NCI-H1417 (cell line): ENCODE results near the gene POLA1.

ENCODE experiments used
- DNase-seq, 3 experiments: peaks; one replicate each; lab custom pipeline; 2025; lab: John Stamatoyannopoulos, UW

The POLA1 gene

GRCh38 chrX:24684048-24684447 is 9.7 kb upstream of the POLA1 start:
- no peak for DNase-seq

DNA sequence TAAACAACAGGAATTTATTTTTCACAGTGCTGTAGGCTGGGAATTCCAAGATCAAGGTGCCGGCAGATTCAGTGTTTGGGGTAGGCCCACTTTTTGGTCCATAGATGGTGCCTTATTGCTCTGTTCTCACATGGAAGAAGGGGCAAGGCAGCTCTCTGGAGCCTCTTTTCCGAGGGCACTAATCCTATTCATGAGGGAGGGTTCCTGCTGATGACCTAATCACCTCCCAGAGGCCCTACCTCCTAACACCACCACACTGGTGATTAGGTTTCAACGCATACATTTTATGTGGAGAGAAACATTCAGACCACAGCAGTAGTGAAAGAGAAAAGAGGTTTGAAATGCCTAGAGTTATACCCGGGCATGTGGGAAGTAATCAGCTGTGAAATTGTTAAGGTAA is 1.4 kb upstream of the POLA1 start:
- DNase-seq = no peak

DNA sequence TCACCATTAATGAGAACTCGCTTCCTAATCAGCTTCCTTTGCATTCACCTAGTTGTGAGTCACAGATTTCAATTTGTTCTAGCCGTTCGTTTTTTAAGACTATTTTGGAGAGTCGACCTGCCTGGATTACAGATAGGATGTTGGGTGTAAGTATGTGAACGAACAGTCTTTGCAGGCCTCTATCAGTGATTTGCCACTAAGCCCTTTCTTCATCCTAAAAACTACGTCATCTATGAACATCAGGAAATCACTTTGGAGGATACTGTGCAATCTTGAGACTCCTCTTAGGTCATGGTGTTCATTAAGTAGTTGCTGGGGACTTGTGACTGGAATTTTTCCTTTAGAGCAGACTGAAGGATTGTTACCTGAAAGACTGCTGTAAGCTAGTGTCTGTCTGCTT is 1.1 kb downstream of the POLA1 start:
- DNase-seq = peak in 1 of 3 experiments; percentile 53

GRCh38 chrX:24696294-24696693 is 2.6 kb downstream of the POLA1 start:
- no peak for DNase-seq

DNA sequence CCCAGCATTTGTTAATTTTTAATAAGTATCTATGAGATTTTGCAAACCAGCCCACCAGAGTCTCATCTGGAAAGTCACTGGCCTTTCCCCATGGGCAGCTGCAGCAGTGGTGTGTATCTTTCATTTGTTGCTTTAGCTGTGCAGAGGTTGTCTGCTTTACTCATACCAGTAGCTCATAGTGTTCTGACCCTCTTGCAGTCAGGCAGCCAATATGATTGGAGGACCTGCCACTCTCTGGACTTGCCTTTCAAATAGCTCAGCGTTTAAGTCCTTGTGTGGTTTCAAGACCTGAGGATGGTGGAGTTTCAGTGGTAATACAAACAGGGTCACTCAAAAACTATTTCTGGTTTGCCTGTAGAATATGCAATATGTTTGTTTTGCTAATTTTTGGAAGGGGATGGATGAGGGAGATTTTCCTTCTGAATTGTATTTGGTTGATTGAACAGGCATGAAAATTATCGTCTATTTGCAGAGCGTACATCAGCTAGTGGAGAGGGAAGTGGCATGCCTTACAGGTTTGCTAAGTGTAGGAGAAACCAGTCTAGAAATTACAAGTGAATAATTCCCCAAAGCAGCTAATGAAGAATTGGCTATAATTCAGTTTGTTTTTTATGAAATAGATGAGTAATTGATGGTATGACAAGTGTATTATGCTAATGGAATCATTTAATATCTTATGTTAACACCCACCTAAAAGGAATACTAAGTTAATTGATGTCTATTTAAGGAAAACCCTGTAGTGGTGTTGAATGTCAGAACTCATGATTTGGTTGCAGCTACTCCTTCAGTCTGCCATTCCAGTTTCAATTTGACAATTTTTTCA is 8.9 kb downstream of the POLA1 start:
- DNase-seq = no peak

DNA sequence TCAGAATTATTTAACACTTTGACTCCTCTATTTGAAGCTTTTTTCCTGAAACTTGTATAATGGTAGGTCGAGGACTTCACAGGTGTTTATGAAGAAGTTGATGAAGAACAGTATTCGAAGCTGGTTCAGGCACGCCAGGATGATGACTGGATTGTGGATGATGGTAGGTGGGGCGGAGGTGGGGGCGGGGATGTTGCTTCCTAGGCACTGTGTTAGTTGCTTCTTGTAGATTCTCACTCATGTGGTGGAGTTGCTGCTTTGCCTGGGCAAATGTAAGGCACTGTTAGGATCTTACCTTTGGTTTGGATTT is 9.4 kb downstream of the POLA1 start:
- DNase-seq = no peak

GRCh38 chrX:24718771-24719170 is 25.1 kb downstream of the POLA1 start:
- DNase-seq = no peak

- no peak for DNase-seq
Observed at GRCh38 chrX:24720036-24720435, 26.3 kb downstream of the POLA1 start.

- no peak for DNase-seq
Observed at GRCh38 chrX:24728530-24728929, 34.8 kb downstream of the POLA1 start.

DNA sequence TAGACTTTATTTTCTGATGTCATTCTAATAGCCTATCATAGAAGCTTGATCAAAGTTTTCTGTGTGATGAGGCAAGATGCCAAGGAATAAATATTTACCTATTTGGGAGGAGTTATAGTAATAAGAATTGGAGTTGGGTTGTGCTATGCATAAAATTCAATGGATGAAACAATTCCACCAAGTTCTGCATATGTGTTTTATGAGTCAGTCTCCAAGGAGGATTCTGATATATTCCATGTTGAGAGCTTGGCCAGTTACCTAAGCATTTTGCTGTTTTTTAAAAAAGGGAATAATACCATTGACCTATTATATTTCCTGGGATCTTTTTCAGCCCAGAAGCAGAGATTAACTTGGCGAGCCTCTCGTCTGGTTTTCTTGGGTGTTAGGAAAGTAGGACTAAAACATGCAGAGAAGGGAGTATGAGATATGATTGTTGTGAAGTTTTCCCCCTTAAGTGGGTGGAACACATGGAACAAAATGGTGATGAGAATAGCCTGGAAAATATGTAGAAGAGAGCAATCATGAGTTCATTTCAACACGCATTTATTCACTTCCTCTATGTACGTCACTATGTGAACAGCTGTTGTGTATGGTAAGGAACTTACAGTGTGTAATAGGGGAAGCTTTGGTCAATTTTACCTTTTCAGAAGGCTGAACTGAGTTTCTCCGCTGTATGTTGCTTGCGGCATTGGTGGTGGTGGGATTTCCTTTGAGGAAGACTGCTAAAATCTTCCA is 39.2 kb downstream of the POLA1 start:
- DNase-seq = no peak

- peak in 1 of 3 experiments; percentile 16 for DNase-seq
Observed at GRCh38 chrX:24741330-24741729, 47.6 kb downstream of the POLA1 start.

DNA sequence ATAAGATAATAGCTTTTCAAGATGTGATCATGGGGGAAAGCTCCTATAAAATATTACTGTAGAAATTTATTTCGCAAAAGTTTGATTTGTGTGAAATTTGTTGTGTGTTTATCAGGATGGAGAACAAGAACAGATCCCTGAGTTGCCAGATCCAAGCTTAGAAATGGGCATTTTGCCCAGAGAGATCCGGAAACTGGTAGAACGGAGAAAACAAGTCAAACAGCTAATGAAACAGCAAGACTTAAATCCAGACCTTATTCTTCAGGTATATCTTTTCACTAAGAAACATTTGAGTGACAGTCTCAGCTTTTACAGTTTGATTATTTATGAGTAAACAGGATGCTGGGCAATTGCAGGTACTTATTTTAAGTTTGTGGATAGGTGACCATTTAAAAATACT is 54.5 kb downstream of the POLA1 start:
- no peak for DNase-seq

DNA sequence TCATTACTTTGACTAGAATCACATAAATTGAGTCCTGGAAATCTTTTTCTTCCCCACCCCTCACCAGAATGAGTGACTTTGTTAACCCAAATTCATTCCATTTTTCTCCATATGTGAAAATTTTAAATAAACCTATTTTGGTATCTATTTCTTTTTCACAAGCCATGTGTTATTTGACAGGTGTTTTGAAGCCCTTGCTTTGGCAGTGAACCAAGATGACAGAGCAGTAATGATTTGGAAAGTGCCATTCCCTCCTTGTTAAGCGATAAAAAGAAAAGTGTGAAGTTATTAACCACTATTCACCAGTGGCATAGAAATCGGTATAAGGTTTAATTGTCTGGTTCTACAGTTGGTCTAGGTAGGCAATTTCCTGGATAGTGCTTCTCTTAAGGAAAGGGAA is 66.1 kb downstream of the POLA1 start:
- no peak for DNase-seq

- no peak for DNase-seq
Observed at GRCh38 chrX:24760363-24761000, 66.8 kb downstream of the POLA1 start.

DNA sequence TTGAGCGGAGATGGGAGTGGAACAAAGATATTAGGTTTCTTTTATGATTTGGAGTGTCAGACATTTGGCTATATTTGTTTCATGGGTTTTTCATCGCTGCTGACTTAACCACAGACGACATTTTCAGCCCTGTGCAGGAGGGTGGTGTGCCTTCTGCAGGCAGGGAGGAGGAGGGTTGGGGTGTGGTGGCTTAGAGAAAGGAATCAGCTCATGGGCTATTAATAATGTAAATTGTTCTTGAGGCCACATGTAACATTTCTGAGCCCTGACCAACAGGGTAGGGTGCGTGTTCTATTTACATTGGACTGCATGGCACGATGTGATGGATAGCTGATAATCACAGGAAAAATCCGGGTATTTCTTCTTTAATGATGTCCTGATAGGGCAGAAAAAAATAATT is 67.6 kb downstream of the POLA1 start:
- DNase-seq = no peak

DNA sequence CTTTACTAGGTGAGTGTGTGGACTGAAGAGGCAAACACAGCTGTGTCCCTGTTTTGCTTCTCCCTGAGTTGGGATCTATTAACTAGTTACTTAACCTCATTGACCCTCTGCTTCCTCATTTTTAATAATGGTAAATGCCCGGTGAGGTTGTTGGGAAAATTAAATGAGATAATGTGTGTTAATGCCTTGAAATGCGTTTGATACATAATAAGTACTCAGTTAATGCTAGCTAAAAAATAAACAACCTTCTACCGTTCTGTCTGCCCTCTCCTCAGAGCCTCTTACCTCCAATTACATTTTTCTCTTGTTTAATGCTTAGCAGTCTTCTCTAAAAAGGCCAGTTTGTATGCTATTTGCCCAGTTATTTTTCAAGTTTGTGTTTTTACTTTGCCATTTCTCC is 70.3 kb downstream of the POLA1 start:
- DNase-seq = no peak

- no peak for DNase-seq
Observed at GRCh38 chrX:24767557-24767956, 73.8 kb downstream of the POLA1 start.

DNA sequence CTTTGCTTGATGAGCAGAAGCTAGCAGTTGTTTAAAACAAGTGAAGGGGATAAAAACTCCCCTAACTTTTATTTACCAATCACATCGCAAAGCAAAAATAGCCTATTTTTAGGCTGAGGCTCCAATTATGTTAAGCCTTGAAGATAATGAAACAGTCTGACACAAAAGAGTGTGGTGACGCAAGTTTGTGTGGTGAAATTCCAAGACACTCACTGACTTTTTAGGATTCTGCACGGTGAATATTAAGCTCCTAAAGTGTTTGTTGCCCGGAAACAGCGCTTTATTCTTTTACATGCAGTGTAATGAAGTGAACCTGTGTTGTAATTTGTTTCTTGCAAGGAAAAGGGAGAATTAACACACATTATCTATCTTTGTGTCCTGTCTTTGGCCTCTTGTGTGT is 74.8 kb downstream of the POLA1 start:
- DNase-seq = no peak

- DNase-seq = no peak
Observed at GRCh38 chrX:24774650-24775049, 80.9 kb downstream of the POLA1 start.

DNA sequence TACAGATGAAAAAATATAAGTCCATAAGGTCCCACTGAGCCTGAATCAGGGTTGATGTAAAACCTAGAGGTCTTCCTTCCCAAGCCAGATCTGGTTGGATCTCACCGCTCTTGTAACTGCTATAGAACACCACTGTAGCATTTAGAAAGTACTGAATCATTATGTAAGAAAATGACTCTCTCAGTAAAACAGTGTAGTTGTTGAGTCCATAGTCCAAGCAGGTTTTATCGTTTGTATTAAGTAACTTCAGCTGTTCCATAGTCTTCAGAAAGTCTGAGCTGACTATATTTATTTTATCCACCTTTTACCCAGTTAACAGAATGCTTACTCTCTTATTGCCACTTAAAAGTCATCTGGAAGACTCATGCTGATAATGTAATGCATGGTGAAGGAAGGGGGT is 82.2 kb downstream of the POLA1 start:
- no peak for DNase-seq

GRCh38 chrX:24777660-24778059 is 83.9 kb downstream of the POLA1 start:
- no peak for DNase-seq

DNA sequence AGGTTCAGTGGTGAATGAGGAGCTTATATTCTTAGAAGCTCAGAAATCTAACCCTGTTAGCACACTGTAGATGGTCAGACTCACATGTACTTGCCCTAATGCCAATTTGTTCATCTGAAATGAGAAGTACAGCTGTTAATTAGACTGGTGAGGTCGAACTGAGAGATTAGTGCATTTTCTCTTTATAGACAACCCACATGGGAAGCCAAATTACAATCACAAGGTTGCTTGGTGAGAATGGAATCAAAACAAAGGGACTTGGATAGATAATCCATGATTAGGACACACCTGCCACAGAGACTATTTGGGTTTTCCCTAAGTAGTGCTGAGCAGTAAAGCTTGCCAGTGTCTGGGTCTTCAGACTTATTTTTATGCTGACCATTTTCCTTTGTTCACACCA is 88.3 kb downstream of the POLA1 start:
- DNase-seq = peak in 1 of 3 experiments; percentile 16

DNA sequence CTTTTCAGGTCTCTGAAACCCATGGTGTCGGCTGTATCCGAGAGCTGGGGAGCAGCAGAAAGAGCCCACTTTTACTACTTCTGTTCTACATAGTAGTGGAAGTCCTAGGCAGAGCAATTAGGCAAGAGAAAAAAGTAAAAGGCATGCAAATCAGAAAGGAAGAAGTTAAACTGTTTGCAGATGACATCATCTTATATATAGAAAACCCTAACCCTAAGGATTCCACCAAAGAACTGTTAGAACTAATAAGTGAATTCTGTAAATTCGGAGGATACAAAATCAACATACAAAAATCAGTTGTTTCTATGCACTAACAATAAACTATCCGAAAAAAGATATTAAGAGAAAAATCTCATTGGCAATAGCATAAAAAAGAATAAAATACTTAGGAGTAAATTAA is 95.3 kb downstream of the POLA1 start:
- DNase-seq = no peak
